A673 (cell line): Measurements from ENCODE around the gene PTGES2. TPM values are rescaled to one million over a fixed set of nuclear protein-coding genes. Genes with fewer than 3 reads are reported as not detected.

Experiments
- BruUV-seq: library from RNA; stranded (reverse); fragments of 400-500 nt; replicated peaks from 2 replicates; lab custom pipeline; 2021; lab: Mats Ljungman, UMichigan
- CTCF ChIA-PET: fragments of 300-600 bp; sonication (Branson Sonifier 250); formaldehyde crosslinking; loops from one replicate; lab custom pipeline; 2022; ENCODE audit warnings: antibody characterized with exemption; lab: Charles Lee
- POLR2A ChIA-PET: fragments of 300-600 bp; sonication (Branson Sonifier 250); formaldehyde crosslinking; loops from one replicate; lab custom pipeline; 2022; ENCODE audit warnings: antibody characterized with exemption; ENCODE audit not compliant: low non-redundant PET; lab: Charles Lee
- DNase-seq: peaks from one replicate; pipeline ENCODE4 v3.0.0-alpha.2; 2015; ENCODE audit warnings: low spot score
- H3K27ac ChIP-seq: fragments of 200-600 bp; sonication (generic); 2 replicates; pipeline ENCODE4 v1.5.1; 2016; ENCODE audit warnings: mixed run types, low read depth, mild to moderate bottlenecking, mixed read lengths, antibody characterized with exemption, low read length; ENCODE audit not compliant: poor library complexity, severe bottlenecking
- H3K27me3 ChIP-seq: fragments of 200-600 bp; sonication (generic); replicated peaks from 2 replicates; pipeline ENCODE4 v1.6.1; 2017; ENCODE audit warnings: mixed run types, low read depth, mild to moderate bottlenecking, mixed read lengths, antibody characterized with exemption, low read length; ENCODE audit not compliant: insufficient read depth, poor library complexity
- H3K36me3 ChIP-seq: fragments of 200-600 bp; sonication (generic); 2 replicates; pipeline ENCODE4 v1.6.1; 2016; ENCODE audit warnings: mixed run types, mild to moderate bottlenecking, mixed read lengths, antibody characterized with exemption, low read length; ENCODE audit not compliant: insufficient read depth, poor library complexity, severe bottlenecking
- H3K4me1 ChIP-seq: fragments of 200-600 bp; sonication (generic); 2 replicates; pipeline ENCODE4 v1.6.1; 2017; ENCODE audit warnings: mixed run types, mild to moderate bottlenecking, mixed read lengths, antibody characterized with exemption, low read length; ENCODE audit not compliant: insufficient read depth, poor library complexity, severe bottlenecking
- H3K4me3 ChIP-seq: fragments of 200-600 bp; sonication (generic); 2 replicates; pipeline ENCODE4 v1.5.1; 2016; ENCODE audit warnings: low read depth, mixed run types, mild to moderate bottlenecking, mixed read lengths, low read length; ENCODE audit not compliant: poor library complexity, severe bottlenecking
- H3K9me3 ChIP-seq: fragments of 200-600 bp; sonication (generic); 2 replicates; pipeline ENCODE4 v1.6.1; 2016; ENCODE audit warnings: mixed run types, low read depth, mild to moderate bottlenecking, mixed read lengths, antibody characterized with exemption, low read length; ENCODE audit not compliant: poor library complexity, severe bottlenecking
- CTCF ChIP-seq: fragments of 300-800, 200-600 bp; sonication (generic); conservative IDR thresholded peaks from 2 replicates; pipeline ENCODE4 v1.5.1; 2017; ENCODE audit warnings: low read depth, mild to moderate bottlenecking, antibody characterized with exemption, low read length, moderate library complexity, mixed read lengths
- EZH2 ChIP-seq: fragments of 200-600 bp; sonication (generic); IDR thresholded peaks from 2 replicates; pipeline ENCODE4 v1.6.1; 2017; ENCODE audit warnings: borderline replicate concordance, low read depth, mild to moderate bottlenecking, mixed read lengths, antibody characterized with exemption, low read length; ENCODE audit not compliant: poor library complexity, severe bottlenecking
- intact Hi-C: fragments of 100-400 bp; cut with micrococcal nuclease; formaldehyde crosslinking; loops from one replicate; pipeline ENCODE4 v1.10.0; 2022; ENCODE audit not compliant: unreplicated experiment
- total RNA-seq: library from RNA; stranded (reverse); gene quantifications from 2 replicates; pipeline ENCODE4 v1.2.3, GENCODE V29; 2021

The PTGES2 gene
- total RNA-seq, 1 experiment from 2014 or later, result 122 TPM

GRCh38 chr9:128174062-128174461, 46.5 kb upstream of the PTGES2 start:
- no peak overlapping the region for H3K4me3 ChIP-seq
- no peak for DNase-seq
- no TSS peak for BruUV-seq
- TF ChIP-seq EZH2 (no peak), CTCF (no peak)
- no peak overlapping the region for H3K27ac ChIP-seq
- no peaks in the 10 kb centered on the region for H3K9me3 ChIP-seq
- H3K4me1 ChIP-seq, result no peaks in the 10 kb centered on the region
- peaks cover 36% of the 10 kb centered on the region for H3K36me3 ChIP-seq
- intact Hi-C loops, result no loop called here
- POLR2A ChIA-PET, result no interaction called here
- no peaks in the 10 kb centered on the region for H3K27me3 ChIP-seq
- CTCF ChIA-PET, result no interaction called here

GRCh38 chr9:128169925-128170324, 42.4 kb upstream of the PTGES2 start:
- ChIA-PET POLR2A (no interaction called here), CTCF (no interaction called here)
- H3K27me3 ChIP-seq, result no peaks in the 10 kb centered on the region
- intact Hi-C loops, result no loop called here
- H3K36me3 ChIP-seq, result peaks cover 32% of the 10 kb centered on the region
- BruUV-seq, result no TSS peak
- DNase-seq, result no peak
- no peak overlapping the region for H3K27ac ChIP-seq
- H3K9me3 ChIP-seq, result no peaks in the 10 kb centered on the region
- TF ChIP-seq EZH2 (no peak), CTCF (no peak)
- no peaks in the 10 kb centered on the region for H3K4me1 ChIP-seq
- H3K4me3 ChIP-seq, result no peak overlapping the region

- ChIA-PET POLR2A (no interaction called here), CTCF (no interaction called here)
- H3K36me3 ChIP-seq, result peaks cover 34% of the 10 kb centered on the region
- H3K4me3 ChIP-seq, result no peak overlapping the region
- TF ChIP-seq CTCF, result no peak
- TF ChIP-seq EZH2, result no peak
- H3K27me3 ChIP-seq, result no peaks in the 10 kb centered on the region
- intact Hi-C loops, result no loop called here
- H3K9me3 ChIP-seq, result no peaks in the 10 kb centered on the region
- DNase-seq, result no peak
- no peaks in the 10 kb centered on the region for H3K4me1 ChIP-seq
- H3K27ac ChIP-seq, result no peak overlapping the region
- BruUV-seq, result no TSS peak
These were observed 42.0 kb upstream of the PTGES2 start for GRCh38 chr9:128169492-128169891.
